ENCODE measurements around the gene WDR7.

The WDR7 gene

DNA sequence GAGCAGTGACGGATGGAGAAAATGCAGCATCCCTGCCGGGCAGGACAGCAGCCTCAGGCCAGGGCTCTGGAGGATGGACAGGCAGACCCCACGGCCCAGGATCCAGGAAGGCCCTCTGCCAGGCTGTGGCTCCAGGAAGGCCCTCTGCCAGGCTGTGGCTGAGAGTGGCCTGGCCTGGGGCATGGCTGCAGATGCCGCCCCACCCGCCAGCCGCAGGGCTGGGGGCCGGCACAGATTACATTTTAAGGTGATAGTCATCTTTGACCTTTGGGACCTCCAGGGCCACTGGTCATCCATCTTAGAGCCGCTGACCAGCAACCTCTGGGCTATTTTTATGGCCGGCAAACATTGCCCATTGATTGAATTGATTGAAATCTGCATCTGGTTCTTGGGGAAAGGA, 397.7 kb downstream of the WDR7 start:
- 0 out of 2 replicates have a peak, but pooled peaks cover under 1% of the 10 kb centered on the region for H3K9me3 ChIP-seq (ENCODE audit: low read length)
- H2AFZ ChIP-seq (ENCODE audit: low read length) = no peak overlapping the region
- no peaks in the 10 kb centered on the region for H3K9me2 ChIP-seq (ENCODE audit: low read depth, low read length)
- peaks cover 3% of the 10 kb centered on the region; the same call in 1 of the 2 replicates for H3K27me3 ChIP-seq (ENCODE audit: insufficient read depth, low read length)
- no peak overlapping the region for H3K4me3 ChIP-seq (ENCODE audit: low read depth, low read length, poor library complexity, severe bottlenecking)
- H4K20me1 ChIP-seq (ENCODE audit: insufficient read depth, low read length) = no peaks in the 10 kb centered on the region
- H3K9ac ChIP-seq (ENCODE audit: low read length) = no peak overlapping the region
- no peaks in the 10 kb centered on the region for H3K4me1 ChIP-seq (ENCODE audit: insufficient read depth, low read length, severe bottlenecking)
- H3K4me2 ChIP-seq (ENCODE audit: low read length) = no peak overlapping the region
- H3K36me3 ChIP-seq (ENCODE audit: insufficient read depth, low read length) = no peaks in the 10 kb centered on the region
- TF ChIP-seq, protein P1, sequence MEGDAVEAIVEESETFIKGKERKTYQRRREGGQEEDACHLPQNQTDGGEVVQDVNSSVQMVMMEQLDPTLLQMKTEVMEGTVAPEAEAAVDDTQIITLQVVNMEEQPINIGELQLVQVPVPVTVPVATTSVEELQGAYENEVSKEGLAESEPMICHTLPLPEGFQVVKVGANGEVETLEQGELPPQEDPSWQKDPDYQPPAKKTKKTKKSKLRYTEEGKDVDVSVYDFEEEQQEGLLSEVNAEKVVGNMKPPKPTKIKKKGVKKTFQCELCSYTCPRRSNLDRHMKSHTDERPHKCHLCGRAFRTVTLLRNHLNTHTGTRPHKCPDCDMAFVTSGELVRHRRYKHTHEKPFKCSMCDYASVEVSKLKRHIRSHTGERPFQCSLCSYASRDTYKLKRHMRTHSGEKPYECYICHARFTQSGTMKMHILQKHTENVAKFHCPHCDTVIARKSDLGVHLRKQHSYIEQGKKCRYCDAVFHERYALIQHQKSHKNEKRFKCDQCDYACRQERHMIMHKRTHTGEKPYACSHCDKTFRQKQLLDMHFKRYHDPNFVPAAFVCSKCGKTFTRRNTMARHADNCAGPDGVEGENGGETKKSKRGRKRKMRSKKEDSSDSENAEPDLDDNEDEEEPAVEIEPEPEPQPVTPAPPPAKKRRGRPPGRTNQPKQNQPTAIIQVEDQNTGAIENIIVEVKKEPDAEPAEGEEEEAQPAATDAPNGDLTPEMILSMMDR (IDR thresholded peaks at IDR 0.05; ENCODE audit: low read length) = no peak
- no peak for TF ChIP-seq EZH2 (IDR thresholded peaks at IDR 0.05; ENCODE audit: borderline replicate concordance, low read length)
- H3F3A ChIP-seq (ENCODE audit: insufficient read depth, low read length) = no peaks in the 10 kb centered on the region
- no peaks in the 10 kb centered on the region for H3K79me2 ChIP-seq (ENCODE audit: insufficient read depth, low read length)
- no peak overlapping the region for H3K27ac ChIP-seq (ENCODE audit: low read depth, low read length, poor library complexity, severe bottlenecking)

DNA sequence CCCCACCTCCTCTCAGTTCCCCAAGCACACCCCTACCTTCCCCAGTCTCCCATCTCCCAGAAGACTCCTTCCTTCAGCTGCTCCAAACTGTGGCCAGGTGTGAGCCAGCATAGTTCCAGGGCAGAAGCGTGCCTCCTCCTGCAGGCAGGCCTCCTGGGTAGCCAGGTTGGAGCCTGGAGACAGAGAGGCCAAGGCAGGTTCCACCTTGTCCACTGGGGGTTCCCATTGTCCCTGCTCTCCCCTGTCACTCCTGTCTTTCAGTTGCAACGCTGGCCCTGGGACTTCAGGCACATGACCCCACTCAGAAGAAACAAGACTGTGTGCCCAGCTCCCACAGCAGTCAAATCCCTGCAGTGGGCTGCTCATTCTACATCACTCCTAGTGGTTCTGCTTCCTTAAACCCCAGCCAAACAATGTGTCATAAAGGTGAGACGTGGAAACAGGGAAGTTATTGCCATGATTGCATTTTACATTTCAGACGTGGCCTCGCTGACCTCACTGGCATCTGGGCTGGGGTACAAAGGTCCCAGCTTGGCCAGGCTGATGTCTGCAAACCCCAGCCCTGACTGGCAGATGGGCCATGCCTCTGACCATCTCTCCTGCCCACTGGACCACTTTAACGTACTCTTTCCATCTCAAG, 399.3 kb downstream of the WDR7 start:
- H3K4me3 ChIP-seq (ENCODE audit: low read depth, low read length, poor library complexity, severe bottlenecking) = no peak overlapping the region
- no peaks in the 10 kb centered on the region for H3K36me3 ChIP-seq (ENCODE audit: insufficient read depth, low read length)
- no peaks in the 10 kb centered on the region for H3K4me1 ChIP-seq (ENCODE audit: insufficient read depth, low read length, severe bottlenecking)
- no peaks in the 10 kb centered on the region for H3K79me2 ChIP-seq (ENCODE audit: insufficient read depth, low read length)
- peaks cover 8% of the 10 kb centered on the region; the same call in 1 of the 2 replicates for H3K27me3 ChIP-seq (ENCODE audit: insufficient read depth, low read length)
- H3K9ac ChIP-seq (ENCODE audit: low read length) = no peak overlapping the region
- no peak overlapping the region for H2AFZ ChIP-seq (ENCODE audit: low read length)
- no peaks in the 10 kb centered on the region for H4K20me1 ChIP-seq (ENCODE audit: insufficient read depth, low read length)
- no peaks in the 10 kb centered on the region for H3F3A ChIP-seq (ENCODE audit: insufficient read depth, low read length)
- no peaks in the 10 kb centered on the region for H3K9me2 ChIP-seq (ENCODE audit: low read depth, low read length)
- H3K4me2 ChIP-seq (ENCODE audit: low read length) = no peak overlapping the region
- no peak overlapping the region for H3K27ac ChIP-seq (ENCODE audit: low read depth, low read length, poor library complexity, severe bottlenecking)
- TF ChIP-seq EZH2 (IDR thresholded peaks at IDR 0.05; ENCODE audit: borderline replicate concordance, low read length) = no peak
- TF ChIP-seq, protein P1 (IDR thresholded peaks at IDR 0.05; ENCODE audit: low read length) = no peak
- H3K9me3 ChIP-seq (ENCODE audit: low read length) = peaks cover 4% of the 10 kb centered on the region; the same call in 1 of the 2 replicates

GRCh38 chr18:57051021-57051656, 400.0 kb downstream of the WDR7 start:
- H3K9ac ChIP-seq (ENCODE audit: low read length) = no peak overlapping the region
- no peaks in the 10 kb centered on the region for H3K79me2 ChIP-seq (ENCODE audit: insufficient read depth, low read length)
- no peaks in the 10 kb centered on the region for H3K4me1 ChIP-seq (ENCODE audit: insufficient read depth, low read length, severe bottlenecking)
- H3K36me3 ChIP-seq (ENCODE audit: insufficient read depth, low read length) = no peaks in the 10 kb centered on the region
- no peaks in the 10 kb centered on the region for H3K9me2 ChIP-seq (ENCODE audit: low read depth, low read length)
- H2AFZ ChIP-seq (ENCODE audit: low read length) = no peak overlapping the region
- H4K20me1 ChIP-seq (ENCODE audit: insufficient read depth, low read length) = no peaks in the 10 kb centered on the region
- no peak overlapping the region for H3K4me2 ChIP-seq (ENCODE audit: low read length)
- H3K27me3 ChIP-seq (ENCODE audit: insufficient read depth, low read length) = peaks cover 8% of the 10 kb centered on the region; the same call in 1 of the 2 replicates
- peaks cover 4% of the 10 kb centered on the region; the same call in 1 of the 2 replicates for H3K9me3 ChIP-seq (ENCODE audit: low read length)
- H3K4me3 ChIP-seq (ENCODE audit: low read depth, low read length, poor library complexity, severe bottlenecking) = no peak overlapping the region
- no peaks in the 10 kb centered on the region for H3F3A ChIP-seq (ENCODE audit: insufficient read depth, low read length)
- TF ChIP-seq, protein P1 (IDR thresholded peaks at IDR 0.05; ENCODE audit: low read length) = no peak
- no peak for TF ChIP-seq EZH2 (IDR thresholded peaks at IDR 0.05; ENCODE audit: borderline replicate concordance, low read length)
- H3K27ac ChIP-seq (ENCODE audit: low read depth, low read length, poor library complexity, severe bottlenecking) = no peak overlapping the region

All from OCI-LY1 (cell line).